Glomerular endothelial cell (primary cell): ENCODE results near the gene TCP11L2. TPM values are rescaled to one million over a fixed set of nuclear protein-coding genes. Genes with fewer than 3 reads are reported as not detected.

Source experiments
- DNase-seq: peaks from one replicate; pipeline ENCODE4 v3.0.0-alpha.2; 2011; ENCODE audit warnings: low read depth, low spot score; ENCODE audit errors: extremely low read depth
- total RNA-seq: library from RNA; depleted of rRNA; stranded (reverse); fragments of >200 nt; gene quantifications from 2 replicates; pipeline ENCODE4 v1.2.3, GENCODE V29; 2015

TCP11L2 gene
- total RNA-seq, 1 donor from 2014 or later: 23.0 TPM

GRCh38 chr12:106387848-106388377 lies 85.4 kb downstream of the TCP11L2 start:
- no peak for DNase-seq

DNA sequence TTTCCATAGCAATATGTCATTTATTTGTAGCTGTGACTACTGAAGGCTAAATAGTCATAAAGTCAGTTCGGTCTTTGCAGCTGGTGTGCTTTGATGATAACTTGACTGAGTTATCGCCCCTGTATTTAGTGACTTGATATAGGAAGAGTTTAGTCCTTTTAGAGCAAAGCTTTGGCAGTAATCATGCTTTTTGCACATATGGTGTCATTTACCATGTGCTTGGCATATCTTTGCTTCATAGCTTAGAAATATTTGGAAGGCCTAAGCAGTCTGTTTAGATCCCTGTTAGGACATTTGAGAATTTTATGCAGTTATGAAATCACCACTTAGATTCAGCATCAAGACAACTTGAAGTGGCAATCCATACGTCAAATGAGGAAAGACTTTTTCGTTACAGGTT lies 86.6 kb downstream of the TCP11L2 start:
- DNase-seq: no peak

DNA sequence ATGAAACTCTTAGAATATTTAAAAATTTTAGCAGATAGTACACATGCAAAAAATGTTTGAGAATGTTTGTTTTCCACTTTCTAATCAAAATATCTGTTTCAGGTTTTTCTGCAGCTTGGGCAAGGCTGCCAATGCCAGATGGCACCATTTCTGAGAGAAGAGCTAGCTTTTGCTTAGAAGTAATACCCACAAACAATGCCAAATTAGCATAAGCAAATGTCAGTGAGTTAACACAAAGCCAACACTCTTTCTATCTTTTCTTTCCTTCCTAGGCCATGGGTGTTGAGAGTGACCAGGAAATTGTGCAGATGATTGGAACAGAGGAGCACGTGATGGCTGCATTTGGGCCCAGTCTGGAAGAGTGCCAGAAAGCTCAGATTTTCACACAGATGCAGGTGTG lies 90.2 kb downstream of the TCP11L2 start:
- no peak for DNase-seq

Other genes with a start within 250 kb of the TCP11L2 start
- 55.3 and 68.8 TPM in 2 replicates for gene NUAK1, start 163.8 kb upstream of the TCP11L2 start, total RNA-seq
- gene CKAP4, start 54.7 kb upstream of the TCP11L2 start, total RNA-seq: 283 and 321 TPM in 2 replicates
- gene POLR3B, start 55.0 kb downstream of the TCP11L2 start, total RNA-seq: 8.5 and 9.3 TPM in 2 replicates